ENCODE data around the gene MYCBP2.
A peak's percentile ranks its signal among the peaks of the same experiment; 100 is the strongest.
"Not testable (repeated sequence)": the region's sequence is repeated elsewhere in the genome, so short reads cannot be mapped to it uniquely, and the experiment has no call there.

Gene MYCBP2

DNA sequence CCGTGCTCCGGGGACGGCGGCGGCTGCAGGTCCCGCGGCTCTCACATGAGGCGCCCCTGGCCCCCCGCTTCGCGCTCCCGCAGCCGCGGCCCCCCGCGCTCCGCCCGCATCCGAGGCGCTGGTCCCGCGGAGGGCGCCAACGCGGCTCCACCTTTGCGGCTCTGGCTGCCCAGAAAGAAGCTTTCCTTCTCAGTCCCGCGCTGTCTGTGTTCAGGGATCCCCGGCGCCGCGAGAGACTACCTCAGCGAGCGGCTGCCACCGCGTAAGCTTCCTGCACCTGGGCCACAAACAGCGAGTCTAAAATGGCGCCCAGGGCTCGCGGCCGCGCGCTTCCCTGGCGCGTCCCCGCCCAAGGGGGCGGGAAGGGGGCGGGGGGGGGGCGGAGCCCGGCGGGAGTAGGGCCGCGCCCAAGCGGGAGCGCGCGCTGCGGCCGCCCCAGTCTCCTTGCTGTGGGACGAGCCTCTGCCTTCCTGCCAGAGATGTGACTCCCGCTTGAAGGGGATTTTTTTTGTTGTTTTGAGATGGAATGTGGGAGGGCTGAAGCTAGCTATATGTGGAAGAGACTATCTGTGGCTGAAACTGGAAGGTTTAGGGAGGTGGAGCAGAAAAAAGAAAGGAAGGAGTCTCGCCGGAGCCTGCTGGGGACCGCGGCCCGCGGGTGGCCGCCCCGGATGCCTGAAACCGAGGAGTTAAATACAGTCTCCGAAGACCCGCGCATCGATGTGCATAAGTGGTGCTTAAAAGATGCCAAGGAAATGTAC is 299.9 kb downstream of the MYCBP2 start, which contains the start of gene FBXL3:
Gene FBXL3 (minus strand): TSS at position 299 of the 761 bp plus-strand sequence. CDS start 5,299 bp downstream, outside the sequence.
- DNase-seq = peak; percentile 83

DNA sequence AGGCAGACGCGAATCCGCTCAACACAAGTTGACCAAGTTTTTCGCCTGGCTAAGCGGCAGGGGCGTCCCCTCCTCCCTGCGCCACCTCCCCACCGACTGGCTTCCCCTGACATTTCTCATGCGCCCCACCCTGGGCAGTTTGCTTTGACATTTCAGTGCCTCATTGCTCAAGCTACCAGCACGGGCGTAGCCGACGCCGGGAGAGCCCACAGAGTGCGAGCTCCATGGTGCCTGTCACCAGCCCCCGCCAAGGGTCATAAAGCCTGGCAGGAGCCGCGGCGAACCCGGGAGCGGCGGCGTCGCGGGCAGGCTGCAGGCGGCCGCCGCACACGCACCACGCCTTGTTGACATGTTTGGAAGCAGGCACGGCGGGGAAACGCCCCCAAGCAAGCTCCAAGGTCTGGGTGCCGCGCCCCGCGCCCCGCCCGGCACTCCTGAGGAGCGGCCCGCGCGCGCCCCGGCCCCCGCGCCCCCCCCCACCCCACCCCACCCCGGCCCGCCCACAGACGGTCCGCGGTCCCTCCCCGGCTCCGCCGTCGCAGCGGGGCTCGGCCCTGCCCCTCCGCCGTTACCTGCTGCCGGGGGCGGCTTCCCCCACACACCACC is 300.5 kb downstream of the MYCBP2 start:
- peak; percentile 53 for DNase-seq

DNA sequence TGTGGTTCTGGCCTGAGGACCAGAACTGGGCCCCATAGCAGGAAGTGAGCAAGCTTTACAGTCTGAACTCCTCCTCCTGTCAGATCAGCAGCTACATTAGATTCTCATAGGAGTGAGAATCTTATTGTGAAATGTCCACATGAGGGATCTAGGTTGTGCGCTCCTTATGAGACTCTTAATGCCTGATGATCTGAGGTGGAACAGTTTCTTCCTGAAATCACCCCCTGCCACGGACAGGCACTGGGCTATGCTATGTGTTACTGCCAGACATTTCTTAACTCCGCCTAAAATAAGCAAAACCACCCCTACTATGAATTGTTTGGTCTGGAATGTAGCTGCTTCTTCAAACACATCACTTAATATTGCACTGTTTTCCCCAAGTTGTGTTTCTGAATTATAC is 304.6 kb downstream of the MYCBP2 start:
- no peak for DNase-seq

DNA sequence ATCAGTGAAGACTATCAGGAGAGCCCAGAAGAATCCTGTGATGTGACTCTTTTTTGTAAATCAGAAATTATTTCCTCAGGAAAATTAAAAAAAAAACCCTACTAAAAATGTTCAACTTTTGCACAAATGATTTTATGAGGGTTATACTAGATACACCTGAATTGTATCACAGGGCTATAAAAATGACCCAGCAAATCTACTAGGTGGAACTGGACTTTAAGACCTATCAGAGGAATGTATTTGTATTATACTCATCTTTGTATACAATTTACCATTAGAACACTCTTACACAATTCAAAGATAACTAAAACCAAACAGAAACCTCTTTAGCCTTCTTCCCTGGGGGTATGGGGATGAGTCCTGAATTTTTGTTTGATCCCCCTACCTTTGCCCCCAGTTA is 307.1 kb downstream of the MYCBP2 start:
- DNase-seq = no peak

DNA sequence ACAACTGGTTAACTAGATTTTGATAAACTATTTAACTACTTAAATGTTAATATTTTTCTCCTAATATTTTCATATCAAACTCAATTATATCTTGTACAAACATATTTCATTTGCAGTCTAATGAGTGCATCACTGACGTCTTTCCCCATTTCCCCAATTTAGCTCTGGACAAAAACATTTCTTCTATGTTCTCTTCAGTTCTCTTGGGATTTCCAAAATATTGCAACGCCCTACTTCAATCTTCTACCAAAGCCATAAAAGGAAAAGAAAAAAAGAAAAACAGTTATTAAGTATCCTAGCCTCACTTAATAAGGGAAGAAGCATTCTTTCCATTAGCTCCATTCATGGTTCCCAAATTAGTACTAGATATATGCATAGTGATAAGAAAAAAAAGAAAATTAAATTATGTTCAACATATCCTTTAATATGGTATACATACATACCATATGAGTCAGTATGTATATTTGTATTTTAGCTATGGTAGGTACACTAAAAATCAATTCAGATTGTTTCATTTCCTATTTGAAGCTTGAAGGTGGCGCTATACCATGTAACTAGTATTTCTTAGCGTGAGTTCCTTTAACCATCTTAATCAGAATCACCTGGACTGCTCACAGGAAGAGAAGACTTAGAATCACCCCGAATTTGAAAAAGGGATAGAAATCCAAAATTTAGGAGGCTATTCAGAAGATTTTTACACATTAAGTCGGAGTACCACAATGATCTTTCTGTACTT is 309.8 kb downstream of the MYCBP2 start:
- no peak for DNase-seq

GRCh38 chr13:77016251-77016812 is 310.6 kb downstream of the MYCBP2 start:
- DNase-seq = no peak

DNA sequence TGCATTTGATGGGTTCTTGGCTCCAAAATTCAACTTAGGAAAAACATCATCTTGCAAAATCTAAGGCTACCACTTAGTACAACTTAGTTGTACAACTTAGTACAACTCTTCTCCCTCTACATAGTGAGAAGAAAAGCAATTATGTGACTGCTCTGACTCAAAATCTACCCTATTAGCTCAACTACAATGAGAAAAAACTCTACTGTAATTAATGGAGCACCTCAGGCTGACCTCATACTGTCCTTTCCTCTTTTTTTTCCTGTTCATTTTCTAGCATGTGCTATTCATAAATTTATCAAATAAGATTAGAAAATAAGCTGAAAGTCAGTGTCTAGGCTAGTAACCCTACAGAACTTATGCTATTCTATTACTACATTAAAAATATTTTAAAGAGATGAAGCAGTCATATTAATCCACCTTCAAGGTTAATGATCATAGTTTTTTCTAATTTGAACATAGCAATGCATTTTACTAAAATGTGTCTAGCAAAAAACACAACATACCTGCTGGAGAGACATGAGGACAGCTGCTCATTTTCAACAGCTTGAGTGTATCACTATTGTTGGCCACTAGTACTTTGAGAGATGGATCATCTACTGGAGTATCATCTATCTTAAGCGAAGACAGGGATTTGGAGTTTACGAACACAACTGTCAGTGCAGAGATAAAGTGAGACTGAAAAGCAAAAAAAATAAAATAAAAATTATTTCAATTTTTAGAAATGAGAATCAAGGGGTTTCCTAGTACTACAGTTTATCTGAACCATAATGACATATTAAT is 311.8 kb downstream of the MYCBP2 start:
- no peak for DNase-seq

DNA sequence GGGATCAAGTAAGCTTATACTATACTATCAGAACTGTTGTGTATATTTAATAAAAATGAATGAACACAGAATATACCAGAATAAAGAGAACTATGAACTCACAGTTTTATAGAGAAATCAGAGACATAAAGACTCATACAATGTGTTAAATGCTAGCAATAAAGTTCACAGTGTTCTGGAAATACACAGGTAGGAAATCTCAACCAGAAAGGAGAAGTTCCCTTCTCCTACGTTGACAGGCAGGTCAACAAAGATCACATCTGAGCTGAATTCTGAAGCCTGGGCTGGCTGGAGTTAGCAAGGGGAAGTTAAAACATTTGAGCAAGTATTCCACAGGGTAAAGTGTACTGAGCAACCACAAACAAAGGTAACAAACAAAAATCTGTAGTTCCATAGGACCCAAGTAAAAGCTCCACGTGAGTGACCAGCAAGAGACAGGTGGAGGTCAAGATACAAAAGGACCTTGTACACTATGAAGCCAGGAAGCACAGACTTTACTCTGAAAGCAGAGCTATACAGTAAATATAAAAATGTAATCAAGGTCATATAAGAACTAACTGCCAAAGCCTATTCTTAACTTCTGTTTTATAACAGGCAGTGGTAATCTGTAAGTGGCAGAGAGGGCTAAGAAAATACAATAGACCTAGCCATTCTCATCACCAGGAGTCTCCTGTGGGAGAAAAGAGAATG is 312.9 kb downstream of the MYCBP2 start:
- no peak for DNase-seq

DNA sequence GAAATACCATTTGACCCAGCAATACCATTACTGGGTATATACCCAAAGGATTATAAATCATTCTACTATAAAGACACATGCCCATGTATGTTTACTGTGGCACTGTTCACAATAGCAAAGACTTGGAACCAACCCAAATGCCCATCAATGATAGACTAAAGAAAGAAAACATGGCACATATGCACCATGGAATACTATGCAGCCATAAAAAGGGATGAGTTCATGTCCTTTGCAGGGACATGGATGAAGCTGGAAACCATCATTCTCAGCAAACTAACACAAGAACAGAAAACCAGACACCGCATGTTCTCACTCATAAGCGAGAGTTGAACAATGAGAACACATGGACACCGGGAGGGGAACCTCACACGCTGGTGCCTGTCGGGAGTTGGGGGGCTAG is 317.2 kb downstream of the MYCBP2 start:
- DNase-seq = not testable (repeated sequence)

DNA sequence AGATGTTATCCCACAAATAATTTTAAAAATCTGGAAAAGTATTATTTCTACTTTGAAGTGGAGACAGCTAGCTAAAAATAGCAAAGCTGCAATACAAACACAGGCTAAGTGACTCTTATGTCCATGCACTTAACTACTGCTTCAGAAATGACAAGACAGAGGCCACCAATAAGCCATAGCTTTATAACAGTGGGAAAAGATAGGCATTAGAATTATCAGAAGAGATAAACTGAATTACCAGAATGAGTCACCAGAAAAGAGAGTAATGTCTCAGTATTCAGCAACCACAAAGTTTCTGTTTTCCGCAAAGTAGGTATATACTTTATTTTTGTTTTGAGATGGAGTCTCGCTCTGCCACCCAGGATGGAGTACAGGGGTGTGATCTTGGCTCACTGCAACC is 317.9 kb downstream of the MYCBP2 start:
- DNase-seq = no peak

- DNase-seq = not testable (repeated sequence)
Measured at GRCh38 chr13:77008337-77008736, 318.6 kb downstream of the MYCBP2 start.

DNA sequence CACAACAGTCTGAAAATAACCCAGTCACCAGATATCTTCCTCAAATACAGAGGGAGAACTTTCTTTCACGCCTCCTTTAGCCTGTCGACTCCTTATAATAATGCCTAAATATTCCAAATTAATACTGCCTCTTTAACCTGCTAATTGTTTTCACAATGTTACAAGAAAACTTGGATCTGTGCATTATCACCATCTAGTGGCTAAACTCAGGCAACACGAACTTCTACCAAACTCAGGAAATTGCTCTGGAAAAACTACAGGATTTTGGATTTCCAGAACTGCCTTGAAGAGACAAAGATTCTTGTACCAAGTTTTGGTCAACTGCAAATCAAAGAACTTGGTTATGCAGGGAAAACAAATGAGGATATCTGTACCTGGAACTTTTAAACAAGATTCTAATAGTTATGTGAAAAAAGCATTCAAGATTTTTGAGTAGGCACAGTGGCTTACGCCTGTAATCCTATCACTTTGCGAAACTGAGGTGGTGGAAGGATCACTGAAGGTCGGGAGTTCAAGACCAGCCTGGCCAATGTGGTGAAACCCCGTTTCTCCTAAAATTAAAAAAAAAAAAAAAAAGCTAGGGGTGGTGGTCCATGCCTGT is 324.2 kb downstream of the MYCBP2 start:
- DNase-seq = no peak

- DNase-seq = no peak
Measured at GRCh38 chr13:77001963-77002587, 324.8 kb downstream of the MYCBP2 start.

DNA sequence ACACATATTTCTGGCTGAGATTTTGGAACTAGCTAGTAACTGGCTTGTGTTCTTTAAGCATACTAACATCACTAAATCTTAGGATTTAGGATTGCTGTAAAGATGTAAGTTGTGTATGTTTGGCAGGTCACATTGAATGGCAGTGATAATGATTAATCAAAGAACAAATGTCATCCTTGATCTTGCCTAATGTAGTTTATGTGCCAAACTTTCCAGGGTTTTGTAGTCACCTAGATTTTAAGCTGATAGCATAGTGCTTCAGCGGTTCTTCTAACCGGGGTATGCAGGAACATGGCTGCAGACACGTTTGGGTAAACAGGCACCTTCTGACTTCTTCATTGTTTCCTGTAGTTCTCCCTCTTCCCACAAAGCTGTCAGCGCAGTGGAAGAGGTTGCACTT is 325.4 kb downstream of the MYCBP2 start:
- no peak for DNase-seq

- no peak for DNase-seq
Measured at GRCh38 chr13:77000475-77000874, 326.4 kb downstream of the MYCBP2 start.
